ENCODE measurements around the gene TASOR2.

Gene TASOR2

DNA sequence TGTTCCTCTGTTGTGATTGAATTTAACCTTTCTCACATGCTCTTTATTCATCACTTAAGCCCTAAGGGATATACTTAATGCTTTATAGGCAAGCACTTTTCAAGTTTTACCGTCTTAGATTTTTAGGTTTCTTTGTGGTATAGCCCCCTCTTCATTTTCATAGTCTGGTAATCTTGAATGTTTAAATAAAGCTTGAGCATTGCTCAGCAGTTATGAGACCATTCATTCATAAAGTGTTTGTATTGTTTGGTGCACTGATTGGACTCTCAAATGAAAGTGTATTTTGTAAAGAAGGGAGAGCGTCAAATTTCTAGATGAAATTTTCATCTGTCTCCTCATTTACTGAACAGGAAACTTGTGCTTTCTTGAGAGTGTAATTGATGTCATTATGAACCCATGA, 25.2 kb downstream of the TASOR2 start:
- no peak for TF ChIP-seq CTCF (IDR thresholded peaks at IDR 0.05; ENCODE audit: insufficient read depth, low read length, poor library complexity, severe bottlenecking)
- Histone ChIP-seq H3K36me3 (ENCODE audit: control insufficient read depth, insufficient read depth, low read length) (no peaks in the 10 kb centered on the region), H3K4me3 (replicated peaks; ENCODE audit: low read depth, low read length) (no peak overlapping the region), H3K27me3 (replicated peaks; ENCODE audit: control insufficient read depth, insufficient read depth, low read length) (no peaks in the 10 kb centered on the region)
- no peak for DNase-seq (ENCODE audit: extremely low read depth, insufficient read length)

GRCh38 chr10:5710859-5711258, 26.2 kb downstream of the TASOR2 start:
- H3K36me3 ChIP-seq (ENCODE audit: control insufficient read depth, insufficient read depth, low read length), result no peaks in the 10 kb centered on the region
- peak overlapping the region; percentile 25 for H3K4me3 ChIP-seq (replicated peaks; ENCODE audit: low read depth, low read length)
- no peaks in the 10 kb centered on the region for H3K27me3 ChIP-seq (replicated peaks; ENCODE audit: control insufficient read depth, insufficient read depth, low read length)
- DNase-seq (ENCODE audit: extremely low read depth, insufficient read length), result no peak
- no peak for TF ChIP-seq CTCF (IDR thresholded peaks at IDR 0.05; ENCODE audit: insufficient read depth, low read length, poor library complexity, severe bottlenecking)

GRCh38 chr10:5711642-5712041, 27.0 kb downstream of the TASOR2 start:
- Histone ChIP-seq H3K27me3 (replicated peaks; ENCODE audit: control insufficient read depth, insufficient read depth, low read length) (no peaks in the 10 kb centered on the region), H3K4me3 (replicated peaks; ENCODE audit: low read depth, low read length) (peak overlapping the region; percentile 28), H3K36me3 (ENCODE audit: control insufficient read depth, insufficient read depth, low read length) (no peaks in the 10 kb centered on the region)
- DNase-seq (ENCODE audit: extremely low read depth, insufficient read length), result no peak
- no peak for TF ChIP-seq CTCF (IDR thresholded peaks at IDR 0.05; ENCODE audit: insufficient read depth, low read length, poor library complexity, severe bottlenecking)

DNA sequence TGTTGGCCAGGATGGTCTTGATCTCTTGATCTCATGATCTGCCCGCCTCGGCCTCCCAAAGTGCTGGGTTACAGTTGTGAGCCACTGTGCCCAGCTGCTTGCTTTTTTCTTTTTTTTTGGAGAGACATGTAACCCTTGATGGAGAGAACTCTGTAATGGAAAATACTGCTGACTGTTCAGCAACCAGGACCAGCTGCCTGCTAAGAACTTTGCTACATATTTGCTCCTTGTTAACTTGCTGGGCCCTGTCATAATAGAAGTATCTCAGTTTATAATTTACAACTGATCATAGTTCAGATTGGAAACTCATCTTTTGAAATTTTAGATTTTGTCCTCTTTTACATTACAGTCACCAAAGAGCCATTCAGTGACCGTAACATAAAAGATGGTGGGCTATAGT, 34.9 kb downstream of the TASOR2 start:
- DNase-seq (ENCODE audit: extremely low read depth, insufficient read length), result no peak
- H3K36me3 ChIP-seq (ENCODE audit: control insufficient read depth, insufficient read depth, low read length), result no peaks in the 10 kb centered on the region
- no peak for TF ChIP-seq CTCF (IDR thresholded peaks at IDR 0.05; ENCODE audit: insufficient read depth, low read length, poor library complexity, severe bottlenecking)

DNA sequence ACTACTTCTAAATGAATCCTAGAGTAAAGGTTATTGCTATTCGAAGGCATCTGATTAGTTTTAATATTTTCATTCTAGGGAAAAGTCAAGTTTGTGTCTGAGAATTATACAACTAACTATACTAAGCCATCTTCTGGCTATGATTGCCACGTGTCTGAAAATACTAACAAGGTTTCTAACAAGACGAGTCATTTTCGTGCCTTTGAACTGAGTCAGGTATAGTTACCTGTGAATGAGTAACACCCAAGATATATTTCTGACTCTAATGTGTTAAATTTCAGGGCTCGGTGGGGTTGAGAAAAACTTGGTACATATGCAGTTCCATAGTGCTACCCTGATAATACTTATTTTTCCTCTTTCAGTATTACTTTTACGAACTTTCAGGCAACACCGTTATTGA, 35.5 kb downstream of the TASOR2 start:
- DNase-seq (ENCODE audit: extremely low read depth, insufficient read length), result no peak
- TF ChIP-seq CTCF (IDR thresholded peaks at IDR 0.05; ENCODE audit: insufficient read depth, low read length, poor library complexity, severe bottlenecking), result no peak
- no peak overlapping the region for H3K4me3 ChIP-seq (replicated peaks; ENCODE audit: low read depth, low read length)
- no peaks in the 10 kb centered on the region for H3K36me3 ChIP-seq (ENCODE audit: control insufficient read depth, insufficient read depth, low read length)
- no peaks in the 10 kb centered on the region for H3K27me3 ChIP-seq (replicated peaks; ENCODE audit: control insufficient read depth, insufficient read depth, low read length)

More for the DNA sequence above, 34.9 kb downstream of the TASOR2 start:
- H3K27me3 ChIP-seq (replicated peaks; ENCODE audit: control insufficient read depth, insufficient read depth, low read length), result no peaks in the 10 kb centered on the region
- H3K4me3 ChIP-seq (replicated peaks; ENCODE audit: low read depth, low read length), result no peak overlapping the region

DNA sequence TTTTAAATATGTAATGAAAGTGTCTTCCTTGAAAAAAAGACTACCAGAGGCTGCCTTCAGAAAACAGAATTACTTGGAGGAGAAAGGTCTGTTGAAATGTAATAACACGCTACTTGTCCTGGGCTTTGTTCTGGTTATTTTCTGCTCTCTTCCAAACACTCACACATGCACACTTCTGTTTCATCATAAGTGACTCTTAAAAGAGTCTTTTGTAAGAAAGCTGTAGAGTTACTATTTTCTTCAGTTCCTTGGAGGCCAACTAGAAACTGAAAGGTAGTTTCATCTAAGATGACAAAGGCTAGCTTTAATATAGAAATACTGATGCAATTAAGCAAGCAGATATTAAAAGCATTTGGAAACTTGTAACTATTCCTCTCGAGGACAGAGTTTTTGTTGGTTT, 39.1 kb downstream of the TASOR2 start:
- no peak for DNase-seq (ENCODE audit: extremely low read depth, insufficient read length)
- no peak overlapping the region for H3K4me3 ChIP-seq (replicated peaks; ENCODE audit: low read depth, low read length)
- no peak for TF ChIP-seq CTCF (IDR thresholded peaks at IDR 0.05; ENCODE audit: insufficient read depth, low read length, poor library complexity, severe bottlenecking)
- peaks cover 3% of the 10 kb centered on the region for H3K36me3 ChIP-seq (ENCODE audit: control insufficient read depth, insufficient read depth, low read length)
- H3K27me3 ChIP-seq (replicated peaks; ENCODE audit: control insufficient read depth, insufficient read depth, low read length), result no peaks in the 10 kb centered on the region
